ENCODE measurements around the gene DHRS13. TPM values are rescaled to one million over a fixed set of nuclear protein-coding genes. Genes with fewer than 3 reads are reported as not detected.

Gene DHRS13
- total RNA-seq, 1 donor from 2014 or later, result 32.6 TPM

DNA sequence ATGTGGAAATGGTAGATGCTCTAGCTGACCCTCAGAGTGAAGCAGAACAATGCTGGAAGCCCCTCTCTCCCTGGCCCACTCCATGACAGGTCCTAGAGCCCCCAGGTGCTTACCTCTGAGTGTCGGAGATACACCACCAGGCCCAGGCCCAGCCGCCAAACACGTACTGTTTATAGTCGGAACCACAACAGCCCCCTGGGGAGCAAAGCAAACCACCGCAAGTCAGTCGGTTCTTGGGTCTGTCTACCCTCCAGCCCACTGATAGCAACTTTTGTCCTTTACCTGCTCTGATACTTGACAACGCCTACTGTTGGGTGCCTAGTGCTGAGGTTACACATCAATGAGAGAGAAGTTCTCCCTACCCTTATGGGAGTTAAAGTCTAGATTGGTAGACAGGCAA is 14.0 kb downstream of the DHRS13 start:
- TF ChIP-seq, protein P1, sequence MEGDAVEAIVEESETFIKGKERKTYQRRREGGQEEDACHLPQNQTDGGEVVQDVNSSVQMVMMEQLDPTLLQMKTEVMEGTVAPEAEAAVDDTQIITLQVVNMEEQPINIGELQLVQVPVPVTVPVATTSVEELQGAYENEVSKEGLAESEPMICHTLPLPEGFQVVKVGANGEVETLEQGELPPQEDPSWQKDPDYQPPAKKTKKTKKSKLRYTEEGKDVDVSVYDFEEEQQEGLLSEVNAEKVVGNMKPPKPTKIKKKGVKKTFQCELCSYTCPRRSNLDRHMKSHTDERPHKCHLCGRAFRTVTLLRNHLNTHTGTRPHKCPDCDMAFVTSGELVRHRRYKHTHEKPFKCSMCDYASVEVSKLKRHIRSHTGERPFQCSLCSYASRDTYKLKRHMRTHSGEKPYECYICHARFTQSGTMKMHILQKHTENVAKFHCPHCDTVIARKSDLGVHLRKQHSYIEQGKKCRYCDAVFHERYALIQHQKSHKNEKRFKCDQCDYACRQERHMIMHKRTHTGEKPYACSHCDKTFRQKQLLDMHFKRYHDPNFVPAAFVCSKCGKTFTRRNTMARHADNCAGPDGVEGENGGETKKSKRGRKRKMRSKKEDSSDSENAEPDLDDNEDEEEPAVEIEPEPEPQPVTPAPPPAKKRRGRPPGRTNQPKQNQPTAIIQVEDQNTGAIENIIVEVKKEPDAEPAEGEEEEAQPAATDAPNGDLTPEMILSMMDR (conservative IDR thresholded peaks at IDR 0.05), result no peak
- no peak for DNase-seq (ENCODE audit: low read depth, low spot score)
- Mint-ChIP-seq H3K9me3 (no peaks in the 10 kb centered on the region), H3K4me3 (no peak overlapping the region), H3K27ac (ENCODE audit: unreplicated experiment) (no peak overlapping the region), H3K27me3 (ENCODE audit: low read depth) (no peaks in the 10 kb centered on the region), H3K4me1 (peaks cover 44% of the 10 kb centered on the region), H3K36me3 (ENCODE audit: low read depth) (peaks cover 3% of the 10 kb centered on the region)

DNA sequence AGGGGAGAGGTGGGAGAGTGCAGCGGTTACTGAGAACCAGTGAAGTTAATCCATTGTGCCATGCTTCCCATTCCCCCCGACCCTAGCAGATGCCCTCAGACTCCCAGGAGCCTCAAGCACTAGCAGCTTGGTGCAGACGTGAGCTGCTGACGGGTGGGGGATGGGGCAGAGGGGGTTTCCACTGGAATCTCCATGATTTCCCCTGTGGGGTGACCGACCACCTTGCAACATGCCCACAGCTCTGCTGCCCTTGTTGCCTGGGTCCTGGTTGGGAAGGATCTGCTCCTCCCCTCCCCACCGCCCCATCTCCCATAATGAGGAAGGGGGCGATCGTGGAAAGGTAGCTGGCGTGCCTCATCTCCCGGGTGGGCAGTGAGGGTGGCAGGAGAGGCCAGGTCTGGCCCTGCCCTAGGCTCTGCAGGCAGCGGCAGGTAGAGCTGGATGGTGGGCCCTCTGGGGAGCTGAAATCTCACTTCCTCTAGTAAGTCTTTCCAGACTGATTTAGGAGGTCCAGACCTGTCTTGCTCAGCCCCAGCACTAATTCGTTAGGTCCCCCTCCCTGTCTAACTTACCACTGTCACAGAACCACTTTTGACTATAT is 14.9 kb downstream of the DHRS13 start:
- TF ChIP-seq, protein P1 (conservative IDR thresholded peaks at IDR 0.05), result no peak
- no peak overlapping the region for H3K27ac Mint-ChIP-seq (ENCODE audit: unreplicated experiment)
- no peak for DNase-seq (ENCODE audit: low read depth, low spot score)
- no peaks in the 10 kb centered on the region for H3K27me3 Mint-ChIP-seq (ENCODE audit: low read depth)
- H3K4me1 Mint-ChIP-seq, result peaks cover 35% of the 10 kb centered on the region
- H3K4me3 Mint-ChIP-seq, result no peak overlapping the region
- peaks cover 3% of the 10 kb centered on the region for H3K36me3 Mint-ChIP-seq (ENCODE audit: low read depth)
- H3K9me3 Mint-ChIP-seq, result no peaks in the 10 kb centered on the region

DNA sequence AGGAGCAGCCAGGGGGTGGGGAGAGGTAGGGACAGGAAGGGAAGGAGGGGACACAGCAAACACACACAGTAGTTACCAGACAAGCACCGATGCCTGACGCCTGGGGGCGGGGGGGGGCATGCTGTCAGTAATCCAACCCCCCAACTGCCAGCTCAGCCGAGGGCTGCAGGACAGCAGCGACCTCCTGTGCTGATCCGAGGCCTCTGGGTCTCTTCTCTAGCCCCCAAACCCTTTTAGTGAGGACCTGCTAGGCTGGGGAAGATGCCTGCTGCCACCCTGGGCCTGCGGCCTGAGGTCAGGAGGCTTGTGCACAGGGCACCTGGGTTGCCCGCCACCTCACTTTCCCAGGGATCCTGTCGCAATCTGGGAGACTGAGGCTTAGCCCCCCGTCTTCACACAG is 16.9 kb downstream of the DHRS13 start:
- no peaks in the 10 kb centered on the region for H3K27me3 Mint-ChIP-seq (ENCODE audit: low read depth)
- H3K27ac Mint-ChIP-seq (ENCODE audit: unreplicated experiment), result no peak overlapping the region
- TF ChIP-seq, protein P1 (conservative IDR thresholded peaks at IDR 0.05), result no peak
- peak overlapping the region; percentile 41 for H3K4me3 Mint-ChIP-seq
- H3K36me3 Mint-ChIP-seq (ENCODE audit: low read depth), result peaks cover under 1% of the 10 kb centered on the region
- H3K9me3 Mint-ChIP-seq, result no peaks in the 10 kb centered on the region
- H3K4me1 Mint-ChIP-seq, result peaks cover 25% of the 10 kb centered on the region
- DNase-seq (ENCODE audit: low read depth, low spot score), result no peak

DNA sequence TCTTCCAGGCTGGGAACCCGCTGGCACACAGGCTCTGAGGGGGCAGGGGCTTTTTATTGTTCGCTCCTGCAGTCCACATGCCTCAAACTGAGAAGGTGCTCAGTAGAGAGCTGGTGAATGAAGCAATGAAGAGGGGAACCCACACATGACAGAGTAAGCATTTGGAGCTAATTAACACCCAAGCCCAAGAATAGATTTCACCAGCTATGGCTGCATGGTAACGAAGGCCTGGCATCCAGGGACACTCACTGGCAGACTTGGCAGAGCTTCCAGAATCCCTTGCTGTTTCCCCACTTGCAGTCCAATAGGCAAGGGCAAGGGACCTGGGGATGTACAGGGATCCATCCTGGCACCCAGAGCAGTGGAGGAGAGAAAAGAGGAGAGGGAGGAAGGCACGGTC is 17.5 kb downstream of the DHRS13 start:
- Mint-ChIP-seq H3K27ac (ENCODE audit: unreplicated experiment) (peak overlapping the region; percentile 84), H3K27me3 (ENCODE audit: low read depth) (no peaks in the 10 kb centered on the region), H3K4me3 (no peak overlapping the region), H3K9me3 (no peaks in the 10 kb centered on the region), H3K36me3 (ENCODE audit: low read depth) (peaks cover under 1% of the 10 kb centered on the region), H3K4me1 (peaks cover 20% of the 10 kb centered on the region)
- DNase-seq (ENCODE audit: low read depth, low spot score), result no peak
- TF ChIP-seq, protein P1 (conservative IDR thresholded peaks at IDR 0.05), result no peak

DNA sequence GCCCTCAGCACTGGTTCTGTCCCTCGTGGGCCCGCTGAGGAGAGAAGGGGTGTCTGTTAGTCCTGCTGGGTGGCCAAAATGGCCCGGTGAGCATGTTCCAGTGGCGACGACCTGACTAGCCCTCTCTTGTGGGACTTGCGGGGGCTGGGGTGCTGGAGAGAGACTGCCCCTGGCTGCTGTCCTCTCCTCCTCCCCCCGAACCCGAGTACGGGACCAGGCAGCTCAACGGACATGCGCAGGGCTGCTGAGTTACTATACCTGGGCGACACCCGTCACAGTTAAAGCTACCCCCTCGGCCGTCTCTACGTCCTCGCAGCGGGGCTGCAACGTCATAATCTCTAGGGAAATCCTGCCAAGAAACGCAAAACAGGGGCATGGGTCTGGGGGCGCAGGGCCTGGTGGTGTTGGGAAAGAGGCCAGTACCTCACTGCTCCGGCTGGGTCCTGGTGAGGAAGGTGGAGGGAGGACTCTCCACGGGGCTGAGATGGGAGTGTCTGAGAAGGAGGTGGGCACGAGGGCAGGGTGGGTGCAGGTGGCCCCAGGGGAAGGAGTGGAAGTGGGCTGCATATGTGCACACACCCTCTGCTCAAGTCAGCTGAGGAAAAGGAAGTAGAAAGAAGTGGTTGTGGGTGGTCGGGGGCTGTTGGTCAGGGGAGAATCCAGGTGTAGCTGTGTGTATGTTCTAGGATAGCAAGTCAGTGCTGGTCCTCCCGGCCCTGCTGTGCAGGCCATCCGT is 18.7 kb downstream of the DHRS13 start:
- Mint-ChIP-seq H3K4me1 (peaks cover 15% of the 10 kb centered on the region), H3K27me3 (ENCODE audit: low read depth) (no peaks in the 10 kb centered on the region), H3K9me3 (no peaks in the 10 kb centered on the region), H3K4me3 (no peak overlapping the region), H3K36me3 (ENCODE audit: low read depth) (peaks cover 5% of the 10 kb centered on the region), H3K27ac (ENCODE audit: unreplicated experiment) (peak overlapping the region; percentile 86)
- TF ChIP-seq, protein P1 (conservative IDR thresholded peaks at IDR 0.05), result no peak
- DNase-seq (ENCODE audit: low read depth, low spot score), result no peak

Measured in neural crest cell (in vitro differentiated cells).